GM13977 (cell line): ENCODE data around the gene RALGPS2.

Source experiments
- DNase-seq: peaks from one replicate; pipeline ENCODE4 v3.0.0; 2012; ENCODE audit warnings: low spot score
- CTCF ChIP-seq: IDR thresholded peaks from 2 replicates; pipeline ENCODE4 v1.5.1; 2012; ENCODE audit warnings: mild to moderate bottlenecking, control low read depth; ENCODE audit not compliant: insufficient read depth; ENCODE audit errors: extremely low read depth, missing control alignments
- in situ Hi-C: fragments of 300-500 bp; cut with MboI; formaldehyde crosslinking; loops from one replicate; pipeline ENCODE4 v1.12.0; 2022; ENCODE audit warnings: low sequenced_read_pairs, low pct_unique_long_range_greater_than_20kb, mixed read lengths, inconsistent platforms; ENCODE audit not compliant: unreplicated experiment

Gene RALGPS2

GRCh38 chr1:178926046-178926445, 201.0 kb downstream of the RALGPS2 start:
- no peak for TF ChIP-seq CTCF
- DNase-seq, result no peak
- in situ Hi-C loops, result no loop called here

DNA sequence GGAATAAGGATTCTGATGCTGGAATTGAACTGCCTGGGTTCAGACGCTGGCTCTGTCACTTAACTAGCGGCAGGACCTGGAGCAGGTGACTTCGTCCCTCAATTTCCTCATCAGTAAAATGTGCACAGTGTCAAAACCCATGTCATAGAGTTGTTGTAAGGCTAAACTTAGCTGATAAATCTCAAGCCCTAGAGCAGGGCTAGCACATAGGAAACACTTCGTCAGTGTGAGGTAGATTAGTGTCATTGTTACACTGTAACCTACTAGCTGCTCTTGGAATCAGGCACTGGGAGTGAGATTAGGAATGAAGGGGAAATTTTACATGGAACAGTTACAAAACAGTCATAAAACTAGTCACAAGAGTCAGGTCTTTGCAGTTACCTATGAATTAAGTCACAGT, 202.0 kb downstream of the RALGPS2 start:
- DNase-seq, result no peak
- TF ChIP-seq CTCF, result no peak
- in situ Hi-C loops, result no loop called here

GRCh38 chr1:178928041-178928440, 203.0 kb downstream of the RALGPS2 start:
- no peak for DNase-seq
- in situ Hi-C loops, result no loop called here
- TF ChIP-seq CTCF, result no peak

DNA sequence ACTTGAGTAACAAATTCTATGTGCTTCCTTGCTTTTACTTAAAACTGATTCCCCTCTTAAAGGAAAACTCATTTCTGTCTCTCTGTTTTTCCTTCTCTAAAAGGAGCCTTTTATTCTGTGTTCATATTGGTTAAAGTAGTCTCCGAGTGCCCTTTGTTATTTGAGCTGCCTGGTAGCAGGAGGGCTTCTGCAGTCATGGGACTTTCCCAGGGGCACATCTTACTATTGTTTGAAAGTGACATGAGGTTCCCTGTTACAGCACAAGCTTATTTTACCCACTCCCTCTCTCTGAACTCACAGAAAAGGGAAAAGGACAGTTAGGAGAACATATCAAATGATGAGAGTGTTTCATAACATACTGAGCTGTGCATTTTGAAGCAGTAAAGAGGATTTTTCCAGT, 203.9 kb downstream of the RALGPS2 start:
- DNase-seq, result no peak
- in situ Hi-C loops, result no loop called here
- TF ChIP-seq CTCF, result no peak

GRCh38 chr1:178931858-178932551, 207.0 kb downstream of the RALGPS2 start:
- no peak for DNase-seq
- TF ChIP-seq CTCF, result no peak
- in situ Hi-C loops, result no loop called here

- TF ChIP-seq CTCF, result no peak
- in situ Hi-C loops, result no loop called here
- no peak for DNase-seq
Observed at GRCh38 chr1:178932552-178932906, 207.5 kb downstream of the RALGPS2 start.
